Breast epithelium (tissue), 4 donors: Measurements from ENCODE around the gene PMPCA. TPM values are rescaled to one million over a fixed set of nuclear protein-coding genes. Genes with fewer than 3 reads are reported as not detected.

Experiments
- DNase-seq, 2 donors: peaks; one replicate each; pipeline ENCODE4 v3.0.0-alpha.2; 2019; ENCODE audit warnings: low spot score in 2 of 2
- H3K27ac ChIP-seq, 2 donors: fragments of 200-600 bp; sonication (generic) in 1 of 2; one replicate each; pipeline ENCODE4 v1.5.1; 2016 to 2019; ENCODE audit warnings: mild to moderate bottlenecking in 1 of 2
- H3K27me3 ChIP-seq, 2 donors: fragments of 200-600 bp; sonication (generic) in 1 of 2; one replicate each; pipeline versions ENCODE4 v1.5.1 to v1.6.0; 2017 to 2019; ENCODE audit warnings: control low read depth in 1 of 2, mild to moderate bottlenecking in 1 of 2
- H3K36me3 ChIP-seq: fragments of 200-600 bp; one replicate; pipeline ENCODE4 v1.5.1; 2019
- H3K4me1 ChIP-seq, 2 donors: fragments of 200-600 bp; sonication (generic); one replicate each; pipeline ENCODE4 v1.5.1; 2016 to 2019; ENCODE audit warnings: control low read depth in 1 of 2
- H3K4me3 ChIP-seq, 3 donors: fragments of 200-600 bp; sonication (generic); 1 replicate in 2 of 3; 2 replicates in 1 of 3; pipeline ENCODE4 v1.5.1; 2016 to 2019; ENCODE audit warnings: mild to moderate bottlenecking in 3 of 3, moderate library complexity in 2 of 3
- H3K9me3 ChIP-seq, 2 donors: fragments of 200-600 bp; sonication (generic) in 1 of 2; one replicate each; pipeline ENCODE4 v1.5.1; 2016 to 2019; ENCODE audit warnings: control low read depth in 1 of 2
- POLR2A ChIP-seq: fragments of 450-650 bp; IDR thresholded peaks from one replicate; pipeline ENCODE4 v1.6.1; 2016; ENCODE audit warnings: antibody characterized with exemption, mild to moderate bottlenecking, moderate library complexity
- POLR2AphosphoS5 ChIP-seq, 3 donors: sonication (generic); formaldehyde crosslinking; IDR thresholded peaks; one replicate each; pipeline ENCODE4 v1.6.1; 2017; ENCODE audit warnings: antibody characterized with exemption in 3 of 3
- intact Hi-C: fragments of 100-400 bp; cut with DNase I; formaldehyde crosslinking; loops from one replicate; pipeline ENCODE4 v1.15.1; 2023; ENCODE audit warnings: low total_unique reads
- total RNA-seq, 3 donors: library from RNA; depleted of rRNA; stranded (reverse); fragments of >200 nt; gene quantifications; one replicate each; pipeline ENCODE4 v1.1.0, GENCODE V29; 2016
- TF ChIP-seq, protein P1 (sequence below), 3 donors: fragments of 450-650 bp; IDR thresholded peaks; one replicate each; pipeline ENCODE4 v1.5.1; 2016 to 2017; ENCODE audit warnings: antibody characterized with exemption in 3 of 3, mild to moderate bottlenecking in 3 of 3, moderate library complexity in 3 of 3

PMPCA gene
- total RNA-seq, 3 donors from 2014 or later = 31.4 to 37.0 (median 35.1) TPM

- no peaks in the 10 kb centered on the region for H3K9me3 ChIP-seq
- no peak overlapping the region for H3K27ac ChIP-seq
- peaks cover 26% of the 10 kb centered on the region for H3K36me3 ChIP-seq
- no peaks in the 10 kb centered on the region for H3K27me3 ChIP-seq
- TF ChIP-seq POLR2AphosphoS5 (IDR thresholded peaks at IDR 0.05) (no peak), POLR2A (no peak)
- TF ChIP-seq, protein P1, sequence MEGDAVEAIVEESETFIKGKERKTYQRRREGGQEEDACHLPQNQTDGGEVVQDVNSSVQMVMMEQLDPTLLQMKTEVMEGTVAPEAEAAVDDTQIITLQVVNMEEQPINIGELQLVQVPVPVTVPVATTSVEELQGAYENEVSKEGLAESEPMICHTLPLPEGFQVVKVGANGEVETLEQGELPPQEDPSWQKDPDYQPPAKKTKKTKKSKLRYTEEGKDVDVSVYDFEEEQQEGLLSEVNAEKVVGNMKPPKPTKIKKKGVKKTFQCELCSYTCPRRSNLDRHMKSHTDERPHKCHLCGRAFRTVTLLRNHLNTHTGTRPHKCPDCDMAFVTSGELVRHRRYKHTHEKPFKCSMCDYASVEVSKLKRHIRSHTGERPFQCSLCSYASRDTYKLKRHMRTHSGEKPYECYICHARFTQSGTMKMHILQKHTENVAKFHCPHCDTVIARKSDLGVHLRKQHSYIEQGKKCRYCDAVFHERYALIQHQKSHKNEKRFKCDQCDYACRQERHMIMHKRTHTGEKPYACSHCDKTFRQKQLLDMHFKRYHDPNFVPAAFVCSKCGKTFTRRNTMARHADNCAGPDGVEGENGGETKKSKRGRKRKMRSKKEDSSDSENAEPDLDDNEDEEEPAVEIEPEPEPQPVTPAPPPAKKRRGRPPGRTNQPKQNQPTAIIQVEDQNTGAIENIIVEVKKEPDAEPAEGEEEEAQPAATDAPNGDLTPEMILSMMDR (IDR thresholded peaks at IDR 0.05) = no peak
- intact Hi-C loops = no loop called here
- no peak for DNase-seq
- no peak overlapping the region for H3K4me3 ChIP-seq
- H3K4me1 ChIP-seq = no peaks in the 10 kb centered on the region
Observed at GRCh38 chr9:136455043-136456002, 44.9 kb downstream of the PMPCA start.

- TF ChIP-seq POLR2A = no peak
- no peaks in the 10 kb centered on the region for H3K9me3 ChIP-seq
- no peak overlapping the region for H3K4me3 ChIP-seq
- H3K27me3 ChIP-seq = no peaks in the 10 kb centered on the region
- no peak overlapping the region for H3K27ac ChIP-seq
- intact Hi-C loops = no loop called here
- DNase-seq = no peak
- H3K4me1 ChIP-seq = no peaks in the 10 kb centered on the region
- peaks cover 20% of the 10 kb centered on the region for H3K36me3 ChIP-seq
Observed at GRCh38 chr9:136456258-136456657, 45.8 kb downstream of the PMPCA start.

GRCh38 chr9:136457326-136457725 lies 46.9 kb downstream of the PMPCA start:
- Histone ChIP-seq H3K27me3 (no peaks in the 10 kb centered on the region), H3K9me3 (no peaks in the 10 kb centered on the region), H3K4me3 (no peak overlapping the region), H3K4me1 (no peaks in the 10 kb centered on the region), H3K36me3 (peaks cover 20% of the 10 kb centered on the region), H3K27ac (no peak overlapping the region)
- TF ChIP-seq, protein P1 (IDR thresholded peaks at IDR 0.05) = no peak
- TF ChIP-seq POLR2A = no peak
- no peak for TF ChIP-seq POLR2AphosphoS5 (IDR thresholded peaks at IDR 0.05)
- intact Hi-C loops = no loop called here
- no peak for DNase-seq

- no peak for DNase-seq
- intact Hi-C loops = no loop called here
- no peaks in the 10 kb centered on the region for H3K9me3 ChIP-seq
- H3K4me3 ChIP-seq = no peak overlapping the region
- no peaks in the 10 kb centered on the region for H3K27me3 ChIP-seq
- H3K36me3 ChIP-seq = peaks cover 27% of the 10 kb centered on the region
- TF ChIP-seq, protein P1 (IDR thresholded peaks at IDR 0.05) = no peak
- no peak for TF ChIP-seq POLR2A
- TF ChIP-seq POLR2AphosphoS5 (IDR thresholded peaks at IDR 0.05) = no peak
- H3K27ac ChIP-seq = no peak overlapping the region
- no peaks in the 10 kb centered on the region for H3K4me1 ChIP-seq
Observed at GRCh38 chr9:136459425-136459824, 49.0 kb downstream of the PMPCA start.

DNA sequence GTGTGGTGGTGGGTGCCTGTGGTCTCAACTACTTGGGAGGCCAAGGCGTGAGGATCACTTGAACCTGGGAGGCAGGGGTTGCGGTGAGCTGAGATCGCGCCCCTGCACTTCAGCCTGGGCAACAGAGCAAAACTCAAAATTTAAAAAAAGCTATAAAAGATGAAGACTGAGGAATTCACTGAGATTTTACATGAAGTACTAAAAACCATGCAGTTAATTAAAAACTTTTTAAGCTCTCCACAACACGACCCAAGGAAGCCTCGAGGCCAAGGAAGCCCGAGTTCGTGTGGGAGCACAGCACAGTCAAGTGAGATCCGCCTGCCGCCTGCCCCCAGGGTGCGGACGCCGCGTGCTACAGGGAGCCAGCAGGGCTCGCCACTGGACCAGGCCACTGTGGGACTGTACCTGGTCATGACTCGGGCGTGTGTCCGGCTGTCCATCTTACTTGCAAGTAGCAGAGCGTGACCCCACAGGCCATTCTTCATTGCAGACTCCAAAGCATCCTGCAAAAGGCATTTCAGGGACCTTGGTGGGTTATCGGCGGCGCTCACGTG lies 50.4 kb downstream of the PMPCA start:
- no peak for DNase-seq
- TF ChIP-seq, protein P1 (IDR thresholded peaks at IDR 0.05) = no peak
- TF ChIP-seq POLR2AphosphoS5 (IDR thresholded peaks at IDR 0.05) (no peak), POLR2A (no peak)
- H3K4me3 ChIP-seq = no peak overlapping the region
- H3K27me3 ChIP-seq = no peaks in the 10 kb centered on the region
- no peak overlapping the region for H3K27ac ChIP-seq
- no peaks in the 10 kb centered on the region for H3K4me1 ChIP-seq
- H3K9me3 ChIP-seq = no peaks in the 10 kb centered on the region
- H3K36me3 ChIP-seq = peaks cover 25% of the 10 kb centered on the region
- intact Hi-C loops = no loop called here
